GM12891 (cell line): ENCODE data around the gene RAMP1.

ENCODE experiments used
- DNase-seq: peaks from one replicate; pipeline ENCODE4 v3.0.0; 2011; ENCODE audit warnings: low spot score; ENCODE audit not compliant: insufficient read length
- FAIRE-seq: peaks from 2 replicates; lab custom pipeline; 2011; peaks lifted over from hg19 to GRCh38; lab: Jason Lieb, UNC
- PAX5 ChIP-seq: IDR thresholded peaks from 2 replicates; pipeline ENCODE4 v1.6.1; 2011; ENCODE audit warnings: low read length, moderate library complexity, mild to moderate bottlenecking; ENCODE audit not compliant: insufficient read depth, severe bottlenecking
- POLR2A ChIP-seq: IDR thresholded peaks from 2 replicates; pipeline ENCODE4 v1.6.1; 2011; ENCODE audit warnings: low read depth, low read length, control low read depth
- POLR2AphosphoS5 ChIP-seq: IDR thresholded peaks from 2 replicates; pipeline ENCODE4 v1.6.1; 2011; ENCODE audit warnings: low read depth, low read length, control low read depth
- POU2F2 ChIP-seq: IDR thresholded peaks from 2 replicates; pipeline ENCODE4 v1.6.1; 2011; ENCODE audit warnings: low read depth, mild to moderate bottlenecking, control low read depth, low read length, moderate library complexity
- SPI1 ChIP-seq: IDR thresholded peaks from 2 replicates; pipeline ENCODE4 v1.6.1; 2011; ENCODE audit warnings: low read depth, low read length, control low read depth
- TAF1 ChIP-seq: IDR thresholded peaks from 2 replicates; pipeline ENCODE4 v1.6.1; 2011; ENCODE audit warnings: low read depth, low read length, control low read depth

Gene RAMP1

GRCh38 chr2:237915576-237915975, 56.2 kb downstream of the RAMP1 start:
- TF ChIP-seq POLR2A = no peak
- TF ChIP-seq PAX5 = no peak
- TF ChIP-seq SPI1 = no peak
- TF ChIP-seq POLR2AphosphoS5 = no peak
- no peak for TF ChIP-seq TAF1
- TF ChIP-seq POU2F2 = no peak
- DNase-seq (no peak), FAIRE-seq (no peak)

- FAIRE-seq (no peak), DNase-seq (no peak)
- TF ChIP-seq SPI1 (no peak), TAF1 (no peak), PAX5 (no peak), POLR2AphosphoS5 (no peak), POLR2A (no peak), POU2F2 (no peak)
Observed at GRCh38 chr2:237916296-237916695, 56.9 kb downstream of the RAMP1 start.

- no peak for DNase-seq
- no peak for FAIRE-seq
- no peak for TF ChIP-seq PAX5
- no peak for TF ChIP-seq POU2F2
- no peak for TF ChIP-seq TAF1
- no peak for TF ChIP-seq POLR2AphosphoS5
- TF ChIP-seq SPI1 = no peak
- TF ChIP-seq POLR2A = no peak
Observed at GRCh38 chr2:237917696-237918374, 58.4 kb downstream of the RAMP1 start.

- no peak for TF ChIP-seq PAX5
- TF ChIP-seq POLR2AphosphoS5 = no peak
- no peak for TF ChIP-seq TAF1
- no peak for TF ChIP-seq POU2F2
- TF ChIP-seq POLR2A = no peak
- no peak for TF ChIP-seq SPI1
- DNase-seq (no peak), FAIRE-seq (no peak)
Observed at GRCh38 chr2:237919593-237919992, 60.2 kb downstream of the RAMP1 start.

GRCh38 chr2:237920673-237921072, 61.2 kb downstream of the RAMP1 start:
- DNase-seq = no peak
- no peak for FAIRE-seq

GRCh38 chr2:237921967-237922492, 62.6 kb downstream of the RAMP1 start:
- TF ChIP-seq SPI1 (no peak), POLR2A (no peak), PAX5 (no peak), TAF1 (no peak), POLR2AphosphoS5 (no peak), POU2F2 (no peak)
- DNase-seq (no peak), FAIRE-seq (no peak)

More at GRCh38 chr2:237920673-237921072, 61.2 kb downstream of the RAMP1 start:
- TF ChIP-seq POU2F2 (no peak), POLR2A (no peak), SPI1 (no peak), POLR2AphosphoS5 (no peak), TAF1 (no peak), PAX5 (no peak)

GRCh38 chr2:237922641-237923361, 63.4 kb downstream of the RAMP1 start:
- DNase-seq = no peak
- no peak for FAIRE-seq
- TF ChIP-seq PAX5 (no peak), POU2F2 (no peak), SPI1 (no peak), TAF1 (no peak), POLR2AphosphoS5 (no peak), POLR2A (no peak)

- peak; percentile 96 for DNase-seq
Observed at GRCh38 chr2:237923481-237924163, 64.2 kb downstream of the RAMP1 start.

GRCh38 chr2:237924164-237924534, 64.7 kb downstream of the RAMP1 start:
- FAIRE-seq (no peak), DNase-seq (no peak)
- no peak for TF ChIP-seq POLR2AphosphoS5
- no peak for TF ChIP-seq SPI1
- TF ChIP-seq POU2F2 = no peak
- TF ChIP-seq PAX5 = no peak
- TF ChIP-seq TAF1 = no peak
- TF ChIP-seq POLR2A = no peak

More at GRCh38 chr2:237923481-237924163, 64.2 kb downstream of the RAMP1 start:
- TF ChIP-seq TAF1 (no peak), SPI1 (no peak), PAX5 (no peak), POLR2AphosphoS5 (no peak), POU2F2 (no peak), POLR2A (no peak)
- peak; percentile 66 for FAIRE-seq
